GF-D8 (cell line): Measurements from ENCODE around the gene KIRREL3.

Experiments
- DNase-seq: peaks from one replicate; lab custom pipeline; 2025; lab: John Stamatoyannopoulos, UW

Gene KIRREL3

GRCh38 chr11:126466236-126467045 lies 534.1 kb downstream of the KIRREL3 start:
- no peak for DNase-seq

- DNase-seq, result peak; percentile 62
Measured at GRCh38 chr11:126465573-126466188, 534.9 kb downstream of the KIRREL3 start.

GRCh38 chr11:126464796-126465195 lies 535.8 kb downstream of the KIRREL3 start:
- peak; percentile 77 for DNase-seq

DNA sequence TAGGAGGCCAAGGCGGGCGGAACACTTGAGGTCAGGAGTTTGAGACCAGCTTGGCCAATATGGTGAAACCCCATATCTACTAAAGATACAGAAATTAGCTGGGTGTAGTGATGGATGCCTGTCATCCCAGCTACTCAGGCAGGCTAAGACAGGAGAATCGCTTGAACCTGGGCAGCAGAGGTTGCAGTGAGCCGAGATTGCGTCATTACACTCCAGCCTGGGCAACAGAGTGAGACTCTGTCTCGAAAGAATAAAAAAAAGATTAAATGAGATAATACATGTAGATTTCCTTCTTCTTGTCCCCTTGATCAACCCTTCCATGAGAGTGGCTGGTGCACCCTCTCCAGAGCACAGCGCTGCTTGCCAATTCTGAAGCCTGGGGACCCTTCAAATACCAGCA lies 538.1 kb downstream of the KIRREL3 start:
- DNase-seq, result no peak

GRCh38 chr11:126461996-126462395 lies 538.6 kb downstream of the KIRREL3 start:
- DNase-seq, result no peak

DNA sequence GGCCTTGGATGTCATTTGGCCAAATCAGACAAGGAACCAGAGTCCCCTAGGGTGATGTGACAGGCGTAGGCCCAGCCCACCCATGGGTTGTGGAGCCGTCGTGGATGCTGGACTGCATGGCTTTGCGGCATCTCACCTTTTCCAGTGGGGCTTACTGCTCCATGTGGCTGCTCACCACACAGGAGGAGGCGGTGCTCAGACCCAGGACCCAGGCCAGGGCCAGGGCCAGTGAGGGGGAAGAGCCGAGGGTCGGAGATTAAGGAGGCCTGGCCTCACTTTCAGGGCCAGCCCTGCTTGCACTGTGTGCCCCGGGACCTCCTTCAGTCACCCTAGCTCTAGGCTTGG lies 539.5 kb downstream of the KIRREL3 start:
- no peak for DNase-seq

DNA sequence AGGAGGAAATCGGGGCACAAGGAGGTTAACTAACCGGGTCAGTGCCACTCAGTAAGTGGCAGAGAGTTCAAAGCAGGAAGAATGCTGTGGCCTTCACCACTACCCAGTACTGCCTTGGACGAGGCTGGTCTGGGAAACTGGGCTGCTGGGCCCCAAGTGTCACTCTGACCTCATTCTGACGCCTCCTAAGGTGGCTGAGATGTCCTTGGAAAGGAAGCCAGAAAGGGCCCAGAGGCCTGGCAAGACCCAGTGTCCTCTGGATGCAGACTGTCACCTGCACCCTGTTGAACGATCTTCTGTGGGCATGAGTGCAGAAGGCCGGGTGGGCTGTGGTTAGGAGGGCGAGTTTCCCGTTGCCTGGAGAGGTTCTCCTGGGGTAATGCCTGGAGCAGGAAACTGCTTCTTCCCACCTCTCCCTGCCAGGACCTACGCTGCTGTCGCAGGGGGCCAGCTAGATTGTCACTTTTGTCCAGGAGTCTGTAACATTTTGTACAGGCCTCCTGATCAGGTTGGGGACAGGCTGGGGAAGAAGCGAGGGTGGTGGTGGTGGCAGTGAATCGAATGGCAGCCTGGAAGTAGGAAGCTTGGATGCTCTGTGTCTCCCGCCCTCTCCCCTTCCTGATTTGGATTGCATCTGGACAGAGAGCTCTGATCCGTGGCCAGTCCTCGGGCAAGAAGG lies 540.0 kb downstream of the KIRREL3 start:
- no peak for DNase-seq

- no peak for DNase-seq
Measured at GRCh38 chr11:126459691-126460281, 540.8 kb downstream of the KIRREL3 start.

DNA sequence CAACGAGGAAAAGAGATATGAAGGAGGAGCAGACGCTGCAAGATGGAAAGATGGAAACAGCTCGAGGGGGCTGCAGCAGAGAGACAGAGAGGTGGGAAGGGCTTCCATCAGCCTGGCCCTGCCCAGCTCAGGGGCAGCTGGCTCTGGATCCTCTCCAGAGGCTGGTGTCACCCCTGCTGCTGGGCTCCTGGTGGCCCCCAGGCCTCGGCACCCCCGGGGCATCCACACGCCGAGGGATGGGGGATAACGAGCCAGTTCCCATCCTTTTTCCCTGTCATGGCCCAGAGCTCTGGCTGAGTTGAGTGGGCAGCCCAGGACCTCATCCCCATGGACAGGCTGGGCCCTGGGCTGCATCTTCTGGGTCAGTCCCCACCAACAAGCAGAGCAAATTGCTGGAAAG lies 542.8 kb downstream of the KIRREL3 start:
- no peak for DNase-seq

GRCh38 chr11:126456783-126457542 lies 543.6 kb downstream of the KIRREL3 start:
- DNase-seq, result no peak

- DNase-seq, result no peak
Measured at GRCh38 chr11:126456089-126456488, 544.5 kb downstream of the KIRREL3 start.

GRCh38 chr11:126452241-126453101 lies 548.1 kb downstream of the KIRREL3 start:
- DNase-seq, result no peak

DNA sequence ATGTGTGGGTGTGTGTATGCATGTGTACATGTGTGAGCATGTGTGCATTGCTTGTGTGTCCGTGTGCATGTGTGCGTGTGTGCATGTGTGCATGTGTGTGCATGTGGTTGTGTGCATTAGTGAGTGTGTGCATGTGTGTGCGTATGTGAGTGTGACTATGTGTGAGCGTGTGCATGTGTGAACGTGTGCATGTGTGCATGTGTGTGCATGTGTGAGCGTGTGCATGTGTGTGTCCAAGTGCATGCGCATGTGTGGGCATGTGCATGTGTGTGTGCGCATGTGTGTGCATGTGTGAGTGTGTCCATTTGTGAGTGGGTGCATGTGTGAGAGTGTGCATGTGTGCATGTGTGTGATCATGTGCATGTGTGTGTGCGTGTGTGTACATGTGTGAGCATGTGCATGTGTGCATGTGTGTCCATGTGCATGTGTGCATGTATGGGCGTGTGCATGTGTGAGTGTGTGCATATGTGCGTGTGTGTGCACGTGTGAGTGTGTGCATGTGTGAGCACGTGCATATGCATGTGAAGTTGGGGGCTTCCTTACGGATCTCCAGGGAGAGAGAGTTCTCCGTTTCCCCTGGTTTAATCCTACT lies 549.3 kb downstream of the KIRREL3 start:
- DNase-seq, result no peak

DNA sequence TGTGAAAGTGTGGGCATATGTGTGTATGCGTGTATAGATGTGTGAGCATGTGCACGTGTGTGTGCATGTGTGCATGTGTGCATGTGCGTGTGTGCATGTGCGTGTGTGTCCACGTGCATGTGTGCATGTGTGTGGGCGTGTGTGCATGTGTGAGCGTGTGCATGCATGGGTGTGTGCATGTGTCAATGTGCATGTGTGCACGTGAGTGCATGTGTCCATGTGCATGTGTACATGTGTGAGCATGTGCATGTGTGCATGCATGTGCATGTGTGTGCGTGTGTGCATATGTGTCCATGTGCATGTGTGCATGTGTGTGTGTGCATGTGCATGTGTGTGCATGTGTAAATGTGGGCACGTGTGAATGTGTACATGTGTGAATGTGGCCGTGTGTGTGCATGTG lies 549.8 kb downstream of the KIRREL3 start:
- no peak for DNase-seq

- DNase-seq, result no peak
Measured at GRCh38 chr11:126450198-126450597, 550.4 kb downstream of the KIRREL3 start.

DNA sequence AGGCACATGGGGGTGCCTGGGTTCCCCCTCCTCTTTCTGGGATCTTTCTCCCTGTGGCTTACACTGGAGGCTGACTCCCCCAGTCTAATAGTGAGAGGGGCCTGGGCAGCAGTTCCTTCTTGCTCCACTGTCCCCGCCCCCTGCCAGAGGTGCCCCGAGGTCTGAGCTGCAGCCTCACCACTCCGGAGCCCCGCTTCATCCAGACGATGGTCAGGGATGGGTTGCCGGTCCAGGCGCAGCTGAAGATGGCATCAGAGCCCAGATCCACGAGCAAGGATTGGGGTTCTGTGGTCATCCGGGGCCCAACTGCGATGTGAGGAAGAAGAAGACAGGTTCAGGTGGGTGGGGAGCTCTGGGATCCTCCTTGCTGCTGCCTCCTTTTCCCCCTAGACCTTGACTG lies 554.0 kb downstream of the KIRREL3 start:
- DNase-seq, result no peak

- DNase-seq, result no peak
Measured at GRCh38 chr11:126444072-126444471, 556.5 kb downstream of the KIRREL3 start.

GRCh38 chr11:126443120-126443519 lies 557.5 kb downstream of the KIRREL3 start:
- no peak for DNase-seq

GRCh38 chr11:126440792-126441514 lies 559.6 kb downstream of the KIRREL3 start:
- DNase-seq, result peak; percentile 80

GRCh38 chr11:126440276-126440675 lies 560.3 kb downstream of the KIRREL3 start:
- no peak for DNase-seq
